ENCODE measurements around the gene TERF2IP. TPM values are rescaled to one million over a fixed set of nuclear protein-coding genes. Genes with fewer than 3 reads are reported as not detected.
A peak's percentile ranks its signal among the peaks of the same experiment; 100 is the strongest.

The TERF2IP gene
- polyA plus RNA-seq, 1 donor (not counting 4 experiments of a cell fraction or from before 2014, with no cell fraction given): 24.4 TPM

GRCh38 chr16:75618780-75619179 is 28.8 kb upstream of the TERF2IP start:
- FAIRE-seq: no peak
- H3K36me3 ChIP-seq (ENCODE audit: control insufficient read depth in 2 of 2, extremely low read depth in 1 of 2, insufficient read depth in 2 of 2, low read length in 2 of 2): peaks cover 13 to 34% of the 10 kb centered on the region in 2 experiments

GRCh38 chr16:75620326-75621169 is 27.0 kb upstream of the TERF2IP start:
- H2AFZ ChIP-seq (ENCODE audit: control insufficient read depth, low read length): no peak overlapping the region
- no peaks in the 10 kb centered on the region for H3K9me3 ChIP-seq (ENCODE audit: control insufficient read depth, low read depth, low read length)
- no peaks in the 10 kb centered on the region for H3K27me3 ChIP-seq (ENCODE audit: control insufficient read depth, extremely low read depth, insufficient read depth, low read length)
- dilution Hi-C loops (cut with MboI; ENCODE audit: extremely low pct_ligation_motif_present, low sequenced_read_pairs): no loop called here
- peak overlapping the region; percentile 6 for H3K4me2 ChIP-seq (ENCODE audit: control insufficient read depth, extremely low read depth, insufficient read depth, low read depth, low read length)
- DNase-seq (ENCODE audit: low read depth, low spot score) (no peak), FAIRE-seq (no peak)
- no peak overlapping the region for H3K9ac ChIP-seq (ENCODE audit: control insufficient read depth, extremely low read depth, insufficient read depth, low read length)
- H3K4me3 ChIP-seq (ENCODE audit: control insufficient read depth in 2 of 3, extremely low read depth in 1 of 3, insufficient read depth in 2 of 3, low read depth in 1 of 3, low read length in 3 of 3): no peak overlapping the region
- H3K27ac ChIP-seq (ENCODE audit: control insufficient read depth, insufficient read depth, low read length): no peak overlapping the region
- H3K9me1 ChIP-seq (ENCODE audit: control insufficient read depth, extremely low read depth, insufficient read depth, low read length): no peaks in the 10 kb centered on the region
- peaks cover 7% of the 10 kb centered on the region for H3K4me1 ChIP-seq (ENCODE audit: control insufficient read depth, extremely low read depth, insufficient read depth, low read length)
- H4K20me1 ChIP-seq (ENCODE audit: control insufficient read depth, extremely low read depth, insufficient read depth, low read length): no peaks in the 10 kb centered on the region
- H3K36me3 ChIP-seq (ENCODE audit: control insufficient read depth in 2 of 2, extremely low read depth in 1 of 2, insufficient read depth in 2 of 2, low read length in 2 of 2): peaks cover 13 to 27% of the 10 kb centered on the region in 2 experiments
- TF ChIP-seq EZH2 (IDR thresholded peaks at IDR 0.05; ENCODE audit: low read length): no peak
- peaks cover 12% of the 10 kb centered on the region for H3K79me2 ChIP-seq (ENCODE audit: control insufficient read depth, insufficient read depth, low read length)

More at GRCh38 chr16:75618780-75619179, 28.8 kb upstream of the TERF2IP start:
- H2AFZ ChIP-seq (ENCODE audit: control insufficient read depth, low read length): no peak overlapping the region
- dilution Hi-C loops (cut with MboI; ENCODE audit: extremely low pct_ligation_motif_present, low sequenced_read_pairs): no loop called here
- H3K9me1 ChIP-seq (ENCODE audit: control insufficient read depth, extremely low read depth, insufficient read depth, low read length): no peaks in the 10 kb centered on the region
- H3K79me2 ChIP-seq (ENCODE audit: control insufficient read depth, insufficient read depth, low read length): peaks cover 12% of the 10 kb centered on the region
- H3K4me1 ChIP-seq (ENCODE audit: control insufficient read depth, extremely low read depth, insufficient read depth, low read length): peaks cover 16% of the 10 kb centered on the region
- no peak for DNase-seq (ENCODE audit: low read depth, low spot score)
- H3K4me2 ChIP-seq (ENCODE audit: control insufficient read depth, extremely low read depth, insufficient read depth, low read depth, low read length): no peak overlapping the region
- H3K9ac ChIP-seq (ENCODE audit: control insufficient read depth, extremely low read depth, insufficient read depth, low read length): no peak overlapping the region
- no peaks in the 10 kb centered on the region for H3K27me3 ChIP-seq (ENCODE audit: control insufficient read depth, extremely low read depth, insufficient read depth, low read length)
- no peak overlapping the region for H3K27ac ChIP-seq (ENCODE audit: control insufficient read depth, insufficient read depth, low read length)
- H4K20me1 ChIP-seq (ENCODE audit: control insufficient read depth, extremely low read depth, insufficient read depth, low read length): no peaks in the 10 kb centered on the region
- no peaks in the 10 kb centered on the region for H3K9me3 ChIP-seq (ENCODE audit: control insufficient read depth, low read depth, low read length)
- no peak overlapping the region for H3K4me3 ChIP-seq (ENCODE audit: control insufficient read depth in 2 of 3, extremely low read depth in 1 of 3, insufficient read depth in 2 of 3, low read depth in 1 of 3, low read length in 3 of 3)
- TF ChIP-seq EZH2 (IDR thresholded peaks at IDR 0.05; ENCODE audit: low read length): no peak
- TF ChIP-seq CTCF (optimal IDR thresholded peaks at IDR 0.05 in 1 of 3, IDR thresholded peaks at IDR 0.05 in 1 of 3, conservative IDR thresholded peaks at IDR 0.05 in 1 of 3; ENCODE audit: extremely low read depth in 1 of 3, insufficient read depth in 2 of 3, low read length in 3 of 3): no peak
